ENCODE measurements around the gene MAGEA8.
"Not testable (repeated sequence)": the region's sequence is repeated elsewhere in the genome, so short reads cannot be mapped to it uniquely, and the experiment has no call there.

MAGEA8 gene

DNA sequence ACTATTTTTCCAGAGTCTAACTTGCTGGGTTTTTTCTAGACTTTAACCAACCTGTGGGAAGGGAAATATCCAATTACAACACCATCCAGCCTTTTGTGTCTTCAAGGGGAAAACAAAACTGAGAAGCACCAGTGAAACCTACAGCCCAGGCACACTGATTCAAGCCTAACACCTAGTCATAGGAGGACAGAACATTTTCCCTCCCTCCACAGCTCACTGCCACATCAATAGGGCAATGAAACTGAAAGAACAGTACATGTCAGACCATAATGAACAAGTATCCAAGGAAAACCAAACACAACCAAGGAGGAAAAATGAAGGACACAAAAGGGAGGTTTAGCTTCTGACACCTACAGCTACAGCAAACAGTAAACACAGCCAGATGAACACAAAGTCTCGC lies 17.6 kb downstream of the MAGEA8 start:
- Histone ChIP-seq H3K27ac (no peak overlapping the region), H3K4me3 (no peak overlapping the region)

DNA sequence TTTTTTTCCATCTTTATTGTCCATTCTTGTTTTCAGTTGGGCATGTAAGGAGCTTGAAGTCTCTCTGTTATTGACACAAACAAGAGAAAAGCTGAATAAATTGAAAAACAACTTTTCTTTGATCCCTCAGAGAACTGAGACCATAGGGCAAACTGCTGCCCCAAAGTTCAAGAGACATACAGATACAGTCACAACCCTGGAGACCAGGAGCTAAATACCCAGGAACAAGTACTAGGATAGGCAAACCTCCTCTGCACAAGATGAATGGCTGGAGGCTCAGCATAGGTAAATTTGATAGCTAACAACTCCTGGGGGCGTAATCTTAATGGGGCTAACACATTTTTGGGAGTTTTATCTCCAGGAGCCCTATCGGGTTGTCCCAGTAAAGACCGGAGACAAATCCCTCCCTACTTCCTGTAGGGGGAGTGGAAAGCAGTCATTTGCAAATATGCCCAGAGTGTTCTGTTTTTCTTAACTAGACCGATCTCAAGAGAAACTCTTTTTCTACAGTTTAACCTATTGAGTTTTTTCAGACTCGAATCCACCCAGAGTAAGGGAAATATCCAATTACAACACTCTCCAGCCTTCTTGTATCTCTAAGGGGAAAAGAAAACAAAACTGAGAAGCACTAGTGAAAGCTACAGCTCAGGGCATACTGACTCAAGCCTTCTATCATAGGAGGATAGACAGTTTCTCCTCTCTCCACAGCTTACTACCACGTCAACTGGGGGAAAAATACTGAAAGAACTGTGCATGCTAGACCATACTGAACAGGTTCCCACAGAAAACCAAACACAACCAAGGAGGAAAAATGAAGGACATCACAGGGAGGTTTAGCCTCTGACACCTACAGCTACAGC lies 23.1 kb downstream of the MAGEA8 start:
- no peak overlapping the region for H3K27ac ChIP-seq
- no peak overlapping the region for H3K4me3 ChIP-seq

DNA sequence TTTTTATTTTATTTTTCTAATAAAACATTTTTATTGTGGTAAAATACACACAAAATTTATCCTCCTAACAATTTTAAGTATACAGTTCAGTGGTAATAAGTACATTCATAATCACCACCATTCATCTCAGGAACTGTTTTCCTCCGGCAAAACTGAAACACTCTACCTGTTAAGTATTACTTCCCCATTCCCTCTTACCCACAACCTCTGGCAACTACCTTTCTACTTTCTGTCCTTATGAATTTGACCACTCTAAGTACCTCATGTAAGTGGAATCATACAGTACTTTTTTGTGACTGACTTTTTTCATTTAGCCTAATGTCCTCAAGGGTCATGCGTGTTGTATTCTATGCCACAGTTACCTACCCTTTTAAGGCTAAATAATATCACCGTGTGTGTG lies 27.3 kb downstream of the MAGEA8 start:
- no peak overlapping the region for H3K4me3 ChIP-seq
- no peak overlapping the region for H3K27ac ChIP-seq

DNA sequence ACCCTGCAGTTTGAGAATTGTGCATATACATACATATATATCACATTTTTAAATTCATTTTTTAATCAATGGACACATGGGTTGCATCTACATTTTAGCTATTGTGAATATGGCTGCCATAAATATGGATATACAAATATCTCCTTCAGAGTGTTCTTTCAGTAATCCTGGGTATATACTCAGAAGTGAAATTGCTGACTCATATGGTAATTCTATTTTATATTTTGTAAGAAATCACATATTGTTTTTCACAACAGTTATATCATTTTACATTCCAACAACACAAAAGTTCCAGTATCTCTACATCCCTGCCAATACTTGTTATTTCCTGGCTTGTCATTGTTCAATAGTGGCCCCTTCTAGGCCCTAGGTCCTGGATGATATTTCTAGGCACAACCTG lies 27.7 kb downstream of the MAGEA8 start:
- Histone ChIP-seq H3K27ac (no peak overlapping the region), H3K4me3 (no peak overlapping the region)

DNA sequence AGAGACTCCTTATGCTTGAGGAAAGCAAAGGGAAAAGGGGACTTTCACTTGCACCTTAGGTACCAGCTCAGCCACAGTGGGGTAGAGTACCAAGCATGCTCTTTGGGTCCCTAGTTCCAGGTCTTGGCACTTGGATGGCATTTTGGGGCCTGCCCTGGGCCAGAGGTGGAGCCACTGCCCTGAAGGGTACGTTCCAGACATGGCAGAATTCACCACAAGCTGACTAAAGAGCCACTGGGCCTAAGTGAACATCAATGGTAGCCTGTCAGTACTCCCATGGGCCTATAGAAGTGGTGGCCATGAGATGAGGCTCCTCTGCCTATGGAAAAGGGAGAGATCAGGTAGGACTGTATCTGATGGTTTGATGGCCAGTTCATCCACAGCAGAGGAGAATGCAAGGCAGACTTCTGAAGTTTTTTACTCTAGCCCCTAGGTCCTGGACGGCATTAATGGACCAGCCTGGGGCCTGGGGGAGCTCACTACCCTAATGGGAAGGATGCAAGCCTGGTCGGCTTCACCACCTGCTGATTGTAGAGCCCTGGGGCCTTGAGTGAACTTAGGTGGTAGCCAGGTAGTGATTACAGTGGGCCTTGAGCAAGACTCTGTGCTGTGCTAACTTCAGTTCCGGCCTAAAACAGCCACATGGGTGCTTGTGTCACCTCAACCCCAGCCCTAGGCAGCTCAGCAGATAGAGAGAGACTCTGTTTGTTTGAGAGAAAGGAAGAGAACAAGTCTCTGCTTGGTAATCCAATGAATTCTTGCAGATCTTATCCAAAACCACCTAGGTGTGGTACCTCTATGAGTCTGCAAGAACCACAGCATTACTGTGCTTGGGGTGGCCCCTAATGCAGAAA lies 28.6 kb downstream of the MAGEA8 start:
- Histone ChIP-seq H3K27ac (no peak overlapping the region), H3K4me3 (no peak overlapping the region)

DNA sequence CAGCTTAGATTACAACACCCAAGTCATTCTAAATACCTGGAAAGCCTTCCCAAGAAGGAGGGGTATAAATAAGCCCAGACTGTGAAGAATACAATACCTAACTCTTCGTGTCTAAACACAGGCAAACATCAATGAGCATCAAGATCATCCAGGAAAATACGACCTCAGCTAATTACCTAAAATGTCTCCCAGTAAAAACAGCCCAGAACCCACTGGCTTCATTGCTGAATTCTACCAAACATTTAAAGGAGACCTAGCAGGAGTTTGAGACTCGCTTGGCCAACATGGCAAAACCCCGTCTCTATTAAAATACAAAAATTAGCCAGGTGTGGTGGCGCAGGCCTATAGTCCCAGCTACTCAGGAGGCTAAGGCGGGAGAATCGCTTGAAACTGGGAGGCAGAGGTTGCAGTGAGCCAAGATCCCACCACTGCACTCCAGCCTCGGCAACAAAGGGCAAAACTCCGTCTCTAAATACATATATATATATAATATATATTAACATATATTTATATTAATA lies 29.3 kb downstream of the MAGEA8 start:
- H3K27ac ChIP-seq, result no peak overlapping the region
- H3K4me3 ChIP-seq, result no peak overlapping the region

DNA sequence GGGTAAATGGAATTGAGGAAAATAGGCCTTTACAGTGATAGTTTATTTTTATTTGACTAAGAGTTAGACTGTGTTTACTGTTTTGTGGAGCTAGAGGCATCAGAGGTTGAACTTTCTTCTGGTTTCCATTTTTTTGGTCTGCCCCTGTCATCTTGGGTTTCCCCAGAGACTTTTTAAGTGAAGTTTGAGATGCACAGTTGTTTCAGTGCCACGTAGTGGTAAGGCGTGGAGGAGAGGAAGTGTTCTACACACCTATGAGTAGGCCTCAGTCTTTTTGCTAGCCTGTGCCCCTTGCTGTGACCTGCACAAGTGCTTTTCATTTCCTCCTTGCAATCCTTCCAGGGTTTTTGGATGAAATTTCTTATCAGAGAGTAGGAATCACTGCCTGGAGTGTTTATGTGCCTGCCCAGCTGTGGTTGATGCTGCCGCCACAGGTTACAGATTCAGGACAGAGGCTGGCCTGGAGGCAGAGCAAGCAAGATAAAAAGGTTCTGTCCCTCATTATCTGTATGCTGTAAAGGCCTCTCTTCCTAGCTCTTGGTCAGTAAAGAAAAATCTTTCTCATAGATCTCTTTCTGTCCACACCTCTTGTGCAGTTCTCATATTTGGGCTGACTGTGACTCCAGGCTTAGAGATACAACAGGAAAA lies 35.9 kb downstream of the MAGEA8 start:
- Histone ChIP-seq H3K27ac (no peak overlapping the region), H3K4me3 (no peak overlapping the region)

DNA sequence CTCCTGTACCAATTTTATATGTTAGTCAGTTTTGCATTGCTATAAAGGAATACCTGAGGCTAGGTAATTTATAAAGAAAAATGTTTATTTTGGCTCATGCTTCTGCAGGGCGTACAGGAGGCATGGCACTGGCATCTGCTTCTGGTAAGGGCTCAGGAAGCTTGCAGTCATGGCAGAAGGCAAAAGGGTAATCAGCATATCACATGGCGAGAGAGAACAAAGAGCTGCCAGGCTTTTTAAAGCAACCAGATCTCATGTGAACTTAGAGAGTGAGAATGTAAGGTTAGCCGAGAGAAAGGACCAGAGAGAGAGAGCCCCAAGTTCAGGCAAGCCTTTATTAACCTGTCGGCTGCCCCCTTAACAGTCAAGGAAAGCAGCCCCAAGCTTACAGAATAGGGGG lies 42.9 kb downstream of the MAGEA8 start:
- H3K4me3 ChIP-seq, H3K27ac ChIP-seq: not testable (repeated sequence)

DNA sequence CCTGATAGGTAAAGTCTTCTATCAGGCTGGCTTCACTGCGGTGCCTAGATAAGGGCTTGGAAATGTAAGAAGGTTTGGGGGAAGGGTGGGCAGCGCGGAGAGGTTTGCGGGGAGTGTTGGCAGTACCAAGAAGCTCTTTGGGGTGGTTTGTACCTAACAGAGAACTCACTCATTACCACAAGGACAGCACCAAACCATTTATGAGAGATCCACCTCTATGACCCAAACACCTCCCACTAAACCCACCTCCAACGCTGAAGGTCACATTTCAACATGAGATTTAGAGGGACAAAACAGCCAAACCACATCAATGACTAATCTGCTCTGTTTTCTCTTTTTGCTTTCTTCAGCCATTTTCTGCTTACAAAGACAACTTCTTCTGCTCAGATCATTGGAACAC lies 43.5 kb downstream of the MAGEA8 start:
- not testable (repeated sequence) for H3K4me3 ChIP-seq

DNA sequence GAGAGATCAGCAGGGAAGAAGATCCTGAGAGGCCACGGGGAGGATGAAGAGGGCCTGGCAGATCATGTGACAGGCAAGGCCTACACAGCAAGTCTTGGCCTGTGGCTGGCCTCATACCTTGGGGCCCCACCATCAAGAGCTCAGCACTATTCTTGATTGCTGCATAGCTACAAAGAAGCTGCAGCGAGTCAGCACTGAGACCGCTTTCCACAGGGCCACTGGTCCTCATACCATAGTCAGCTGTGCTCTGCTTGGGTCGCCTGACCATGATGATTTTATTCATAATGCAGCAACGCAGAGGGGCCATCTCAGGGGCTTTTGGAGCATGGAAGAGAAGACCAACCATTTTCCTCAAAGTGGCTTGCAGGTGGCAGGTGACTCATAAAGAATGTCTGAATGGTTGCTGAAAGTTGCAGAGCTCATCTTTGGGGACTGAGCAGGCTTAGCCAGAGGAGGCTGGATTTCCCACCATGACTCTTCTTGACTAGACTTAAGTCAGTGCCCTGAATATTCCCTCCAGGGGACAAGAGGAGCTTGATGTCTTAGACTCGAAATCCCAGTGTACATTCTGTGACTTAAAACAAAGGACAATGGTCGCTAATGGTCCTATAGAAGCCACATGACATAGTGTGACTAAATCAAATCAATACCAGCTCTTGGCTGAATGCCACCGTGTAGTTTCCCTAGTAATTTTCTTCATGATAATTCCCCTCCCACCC lies 46.4 kb downstream of the MAGEA8 start:
- H3K4me3 ChIP-seq, result not testable (repeated sequence)

More for the DNA sequence above, 43.5 kb downstream of the MAGEA8 start:
- not testable (repeated sequence) for H3K27ac ChIP-seq

DNA sequence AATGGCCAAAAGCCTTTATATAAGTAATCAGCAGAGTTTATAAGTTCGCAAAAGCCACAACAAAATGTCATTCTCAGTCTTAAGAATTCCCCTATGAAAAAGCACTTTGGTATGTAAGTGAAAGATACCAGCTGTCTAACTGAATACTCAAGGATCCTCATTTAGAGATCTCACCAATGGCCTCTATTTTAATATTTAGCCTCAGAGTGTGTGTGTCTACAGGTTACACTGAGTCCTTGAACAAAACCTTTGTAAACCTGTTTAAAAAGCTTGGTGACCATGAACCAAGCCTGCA lies 46.9 kb downstream of the MAGEA8 start:
- H3K27ac ChIP-seq, H3K4me3 ChIP-seq: not testable (repeated sequence)

More for the DNA sequence above, 46.4 kb downstream of the MAGEA8 start:
- H3K27ac ChIP-seq, result not testable (repeated sequence)

DNA sequence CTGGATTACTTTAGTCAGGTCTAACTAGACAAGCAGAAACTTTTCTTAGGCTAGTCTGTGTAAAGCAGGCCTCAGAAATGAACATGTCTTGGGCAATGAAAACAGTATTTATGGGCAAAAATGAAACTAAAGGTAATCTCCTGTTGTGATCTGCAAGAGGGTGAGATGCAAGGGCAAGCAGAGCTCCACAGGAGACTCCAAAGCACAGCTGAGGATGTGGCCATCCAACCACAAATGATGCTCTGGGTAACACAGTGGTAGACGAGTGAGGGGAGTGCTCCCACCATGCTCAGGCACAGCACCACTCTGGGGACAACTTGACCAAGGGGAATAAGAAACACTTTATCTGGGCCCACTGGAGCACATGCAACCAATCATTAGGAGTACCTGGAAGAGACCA lies 47.7 kb downstream of the MAGEA8 start:
- H3K27ac ChIP-seq, H3K4me3 ChIP-seq: not testable (repeated sequence)

DNA sequence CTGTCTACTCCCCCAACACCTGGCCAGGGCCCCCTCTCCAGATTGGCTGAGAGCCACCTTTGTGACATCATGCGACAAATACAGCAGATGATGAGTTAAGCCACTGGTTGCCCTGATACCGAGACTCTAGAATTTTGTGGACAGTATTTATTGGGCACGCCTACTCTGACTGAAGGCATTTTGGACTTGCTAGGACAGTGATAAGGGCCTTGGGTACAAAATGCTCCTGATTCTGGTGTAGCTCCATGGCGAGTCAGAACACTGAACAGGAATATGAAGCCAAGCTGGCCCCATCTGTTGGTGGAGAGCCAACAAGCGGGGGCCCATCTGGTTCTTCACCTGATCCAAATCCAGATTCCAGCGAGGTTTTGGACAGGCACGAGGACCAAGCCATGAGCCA lies 48.4 kb downstream of the MAGEA8 start, which contains the start of gene HSFX4:
Gene HSFX4, plus strand, starts transcription at position 174 of the 400 bp plus-strand sequence. Its CDS starts 72 bp downstream, at position 246.
- not testable (repeated sequence) for H3K4me3 ChIP-seq, H3K27ac ChIP-seq

DNA sequence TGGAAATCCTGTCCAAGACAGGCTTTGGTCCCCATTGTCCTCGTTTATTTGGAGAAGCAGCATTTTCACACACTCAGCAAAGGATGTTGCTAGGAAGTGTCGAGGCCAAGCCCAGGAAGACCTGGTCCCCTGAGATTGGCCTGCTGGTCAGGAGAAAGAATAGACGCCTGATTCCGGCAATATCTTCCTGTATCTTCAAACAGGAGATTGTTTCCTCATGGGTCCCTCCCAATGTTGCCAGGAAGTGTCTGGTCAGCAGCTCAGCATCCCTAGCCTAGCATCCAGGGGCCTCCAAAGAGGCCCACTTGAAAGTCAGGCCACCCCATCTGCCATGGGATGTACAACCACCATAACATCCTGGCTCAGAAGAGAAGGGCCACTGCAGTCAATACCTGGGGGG lies 50.4 kb downstream of the MAGEA8 start:
- H3K4me3 ChIP-seq, H3K27ac ChIP-seq: not testable (repeated sequence)

DNA sequence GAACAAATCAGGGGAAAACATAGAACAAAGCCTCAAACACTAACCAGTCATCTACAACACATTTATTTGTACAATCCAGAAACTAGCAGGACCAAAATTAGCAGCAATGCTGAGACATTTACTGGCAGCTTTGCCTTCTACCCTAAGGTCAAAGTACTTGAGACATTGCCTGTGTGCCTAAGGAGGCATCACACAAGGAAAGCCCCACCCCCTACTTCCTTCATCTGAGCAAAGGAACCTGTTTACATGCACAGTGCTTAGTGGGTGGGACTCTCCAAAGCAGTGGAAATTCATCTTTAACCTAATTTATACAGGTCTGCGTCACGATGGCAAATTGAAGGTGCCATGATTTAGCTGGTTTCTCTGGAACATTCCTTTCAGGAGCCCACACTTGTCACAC lies 51.2 kb downstream of the MAGEA8 start:
- not testable (repeated sequence) for H3K27ac ChIP-seq, H3K4me3 ChIP-seq

DNA sequence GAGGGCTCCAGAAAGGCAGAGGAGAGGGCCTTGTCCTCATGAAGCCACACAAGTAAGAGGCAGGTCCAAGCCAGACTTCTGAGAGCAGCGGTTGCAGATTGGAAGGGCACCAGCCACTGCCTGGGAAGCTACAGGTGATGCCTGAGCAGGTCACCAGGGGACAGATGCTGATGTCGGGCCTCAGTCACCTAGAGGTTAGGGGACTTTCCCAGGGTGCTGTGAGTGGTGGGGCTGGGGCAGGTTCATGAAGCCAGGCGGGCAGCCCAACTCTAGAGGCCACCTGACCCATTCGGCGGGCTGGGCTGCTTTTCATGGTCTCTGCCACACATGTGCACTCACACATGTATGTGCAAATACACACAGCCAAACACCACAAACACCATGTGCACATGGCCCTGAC lies 52.0 kb downstream of the MAGEA8 start:
- not testable (repeated sequence) for H3K4me3 ChIP-seq, H3K27ac ChIP-seq

DNA sequence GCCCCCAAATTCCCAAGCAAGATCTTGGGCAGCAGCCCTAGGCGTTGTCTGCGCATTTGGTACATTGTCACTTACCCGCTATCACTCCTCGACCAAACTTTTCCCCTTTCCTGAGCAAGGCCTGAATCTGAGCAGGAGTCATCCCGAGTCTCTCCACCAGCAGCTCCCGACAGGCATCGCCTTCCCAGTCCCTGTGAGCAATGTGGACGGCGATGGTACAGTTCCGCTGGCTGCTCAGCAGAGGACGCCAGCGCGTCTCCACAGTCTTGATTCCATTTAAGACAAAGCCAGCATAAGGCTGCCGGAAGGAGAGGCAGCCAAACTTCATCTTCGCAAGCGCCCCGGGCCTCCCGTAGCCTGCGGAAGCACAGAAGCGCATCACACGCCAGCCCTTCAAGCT lies 52.6 kb downstream of the MAGEA8 start:
- not testable (repeated sequence) for H3K4me3 ChIP-seq, H3K27ac ChIP-seq
